ENCODE measurements around the gene DNMT1. TPM values are rescaled to one million over a fixed set of nuclear protein-coding genes. Genes with fewer than 3 reads are reported as not detected.

DNMT1 gene
- total and polyA plus RNA-seq, 4 donors: 7.1 to 89.0 (median 46.2) TPM

DNA sequence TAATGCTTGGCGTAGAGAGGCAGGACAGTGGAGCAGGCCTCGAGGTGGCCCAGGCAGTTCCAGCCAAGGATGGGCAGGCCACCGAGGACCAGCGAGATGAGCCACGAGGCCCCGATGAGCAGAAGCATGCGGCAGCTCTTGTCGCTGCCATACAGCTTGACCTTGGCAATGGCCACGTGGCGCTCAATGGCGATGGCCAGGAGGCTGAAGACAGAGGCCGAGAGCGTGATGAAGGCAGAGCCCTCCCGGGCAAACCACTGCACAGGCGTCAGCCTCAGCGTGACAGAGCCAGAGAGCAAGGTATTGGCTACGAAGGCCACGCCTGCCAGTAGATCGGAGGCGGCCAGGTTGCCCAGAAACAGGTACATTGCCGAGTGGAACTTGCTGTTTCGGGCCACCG lies 29.6 kb upstream of the DNMT1 start:
- no peak for ATAC-seq (ENCODE audit: low FRiP score)
- peak in 1 of 2 donors; percentile 77 for DNase-seq
- Histone ChIP-seq H3K4me1 (ENCODE audit: control insufficient read depth in 1 of 2, insufficient read depth in 2 of 2, low read length in 2 of 2) (no peaks in the 10 kb centered on the region), H3K9me3 (ENCODE audit: control insufficient read depth, low read length) (no peaks in the 10 kb centered on the region), H3K36me3 (ENCODE audit: control insufficient read depth in 1 of 2, insufficient read depth in 2 of 2, low read length in 1 of 2) (no peaks in the 10 kb centered on the region), H3K27me3 (ENCODE audit: control insufficient read depth in 1 of 2, insufficient read depth in 2 of 2, low read length in 1 of 2) (no peaks in the 10 kb centered on the region), H3K4me3 (ENCODE audit: low read length in 2 of 2) (no peak overlapping the region), H3K27ac (ENCODE audit: low read depth in 1 of 2, low read length in 2 of 2) (no peak overlapping the region)
- WGBS, 2 donors: 96 to 98% methylated on average over 23 of the region's 23 CpGs
- intact Hi-C loops (cut with DNase I): no loop called here

DNA sequence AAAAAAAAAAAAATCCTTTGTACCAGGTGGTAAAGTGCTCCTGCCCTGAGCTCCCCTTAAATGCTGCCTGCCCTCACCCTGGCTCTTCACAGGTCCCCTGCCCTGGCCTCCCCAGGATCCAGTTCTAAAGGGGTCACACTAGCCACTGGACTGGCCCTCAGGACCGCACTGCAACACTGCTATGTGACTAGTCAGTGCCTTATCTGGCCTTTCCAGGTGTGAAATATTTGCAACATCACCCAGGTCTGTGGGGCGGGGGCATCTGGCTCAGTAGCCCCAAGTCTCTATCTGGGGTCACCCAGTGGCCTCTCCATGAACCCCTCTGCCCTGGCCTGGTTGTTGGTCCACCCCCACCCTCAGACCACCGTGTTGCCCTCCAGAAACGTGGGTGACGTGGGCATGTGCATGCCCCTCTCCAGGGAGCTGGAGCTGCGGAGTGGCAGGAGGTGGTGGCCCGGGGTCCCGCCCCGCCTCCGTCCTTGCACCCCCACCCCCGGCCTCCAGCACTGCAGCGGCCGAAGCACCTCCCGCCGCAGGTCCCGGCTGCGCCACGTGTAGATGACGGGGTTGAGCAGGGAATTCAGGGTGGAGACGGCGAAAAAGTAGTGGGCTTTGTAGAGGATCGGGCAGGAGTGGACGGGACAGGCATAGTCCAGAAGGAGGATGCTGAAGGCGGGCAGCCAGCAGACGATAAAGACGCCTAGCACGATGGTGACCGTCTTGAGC lies 28.9 kb upstream of the DNMT1 start:
- H3K36me3 ChIP-seq (ENCODE audit: control insufficient read depth in 1 of 2, insufficient read depth in 2 of 2, low read length in 1 of 2): no peaks in the 10 kb centered on the region
- H3K27me3 ChIP-seq (ENCODE audit: control insufficient read depth in 1 of 2, insufficient read depth in 2 of 2, low read length in 1 of 2): no peaks in the 10 kb centered on the region
- ATAC-seq (ENCODE audit: low FRiP score): no peak
- H3K9me3 ChIP-seq (ENCODE audit: control insufficient read depth, low read length): no peaks in the 10 kb centered on the region
- no peak for DNase-seq
- H3K27ac ChIP-seq (ENCODE audit: low read depth in 1 of 2, low read length in 2 of 2): no peak overlapping the region
- no peaks in the 10 kb centered on the region for H3K4me1 ChIP-seq (ENCODE audit: control insufficient read depth in 1 of 2, insufficient read depth in 2 of 2, low read length in 2 of 2)
- H3K4me3 ChIP-seq (ENCODE audit: low read length in 2 of 2): no peak overlapping the region
- WGBS, 2 donors: 95% methylated on average over 28 of the region's 28 CpGs
- intact Hi-C loops (cut with DNase I): no loop called here

DNA sequence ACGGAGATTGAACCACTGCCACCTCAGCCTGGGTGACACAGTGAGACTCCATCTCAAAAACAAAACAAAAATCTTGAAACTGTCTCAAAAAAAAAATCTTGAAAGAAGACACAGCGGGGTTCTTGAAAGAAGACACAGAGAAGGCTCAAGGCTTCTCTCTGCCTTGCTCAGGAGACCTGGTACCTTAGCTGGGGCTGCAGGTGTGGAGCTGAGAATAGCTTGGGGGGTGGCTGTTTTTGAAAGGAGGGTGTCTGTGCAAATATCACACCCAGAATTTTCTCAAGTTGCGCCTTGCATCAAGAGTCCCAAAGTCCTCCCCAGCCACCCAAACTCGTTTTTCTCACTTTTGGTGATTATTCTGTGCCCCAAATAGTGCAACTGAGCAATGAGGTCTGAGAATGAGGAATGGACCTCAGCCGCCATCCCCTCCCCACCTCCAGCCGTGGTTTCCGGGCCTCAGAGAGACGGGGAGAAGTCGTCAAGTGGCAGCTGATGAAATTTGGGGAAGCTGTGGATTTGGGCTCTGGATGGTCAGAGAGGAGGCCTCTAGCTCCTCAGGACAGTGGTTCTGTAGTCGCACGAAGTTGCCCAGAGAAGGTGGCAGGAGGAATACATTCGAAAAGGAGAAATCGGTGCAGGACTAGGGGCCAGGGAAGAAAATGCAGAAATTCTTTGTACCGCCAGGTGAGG lies 27.6 kb upstream of the DNMT1 start:
- peak in 1 of 2 donors; percentile 59 for DNase-seq
- no peaks in the 10 kb centered on the region for H3K27me3 ChIP-seq (ENCODE audit: control insufficient read depth in 1 of 2, insufficient read depth in 2 of 2, low read length in 1 of 2)
- no peak overlapping the region for H3K27ac ChIP-seq (ENCODE audit: low read depth in 1 of 2, low read length in 2 of 2)
- H3K4me3 ChIP-seq (ENCODE audit: low read length in 2 of 2): no peak overlapping the region
- no peaks in the 10 kb centered on the region for H3K9me3 ChIP-seq (ENCODE audit: control insufficient read depth, low read length)
- WGBS, 2 donors: 87 to 91% methylated on average over 14 of the region's 14 CpGs
- no peaks in the 10 kb centered on the region for H3K4me1 ChIP-seq (ENCODE audit: control insufficient read depth in 1 of 2, insufficient read depth in 2 of 2, low read length in 2 of 2)
- no peaks in the 10 kb centered on the region for H3K36me3 ChIP-seq (ENCODE audit: control insufficient read depth in 1 of 2, insufficient read depth in 2 of 2, low read length in 1 of 2)
- intact Hi-C loops (cut with DNase I): no loop called here
- no peak for ATAC-seq (ENCODE audit: low FRiP score)

DNA sequence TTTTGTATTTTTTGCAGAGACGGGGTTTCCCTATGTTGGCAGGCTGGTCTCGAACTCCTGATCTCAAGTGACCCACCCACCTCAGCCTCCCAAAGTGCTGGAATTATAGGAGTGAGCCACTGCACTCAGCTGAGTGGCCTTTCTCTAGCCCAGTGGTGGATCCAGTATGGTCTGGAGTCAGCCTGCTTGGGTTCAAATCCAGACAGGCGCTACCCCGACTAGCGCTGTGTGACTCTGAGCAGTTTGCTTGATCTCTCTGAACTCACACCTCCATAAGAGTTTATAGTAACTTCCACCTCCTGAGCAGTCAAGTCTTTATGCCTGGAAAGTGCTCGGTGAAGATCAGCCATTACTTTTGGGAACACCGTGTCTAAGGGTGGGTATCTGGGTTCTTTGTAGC lies 25.9 kb upstream of the DNMT1 start:
- WGBS, 2 donors: 91 to 92% methylated on average over 7 of the region's 7 CpGs
- no peak overlapping the region for H3K27ac ChIP-seq (ENCODE audit: low read depth in 1 of 2, low read length in 2 of 2)
- H3K4me3 ChIP-seq (ENCODE audit: low read length in 2 of 2): no peak overlapping the region
- no peaks in the 10 kb centered on the region for H3K4me1 ChIP-seq (ENCODE audit: control insufficient read depth in 1 of 2, insufficient read depth in 2 of 2, low read length in 2 of 2)
- ATAC-seq (ENCODE audit: low FRiP score): no peak
- no peaks in the 10 kb centered on the region for H3K36me3 ChIP-seq (ENCODE audit: control insufficient read depth in 1 of 2, insufficient read depth in 2 of 2, low read length in 1 of 2)
- intact Hi-C loops (cut with DNase I): no loop called here
- DNase-seq: no peak
- no peaks in the 10 kb centered on the region for H3K27me3 ChIP-seq (ENCODE audit: control insufficient read depth in 1 of 2, insufficient read depth in 2 of 2, low read length in 1 of 2)
- no peaks in the 10 kb centered on the region for H3K9me3 ChIP-seq (ENCODE audit: control insufficient read depth, low read length)

GRCh38 chr19:10219678-10220077 lies 24.9 kb upstream of the DNMT1 start:
- intact Hi-C loops (cut with DNase I): no loop called here
- Histone ChIP-seq H3K4me3 (ENCODE audit: low read length in 2 of 2) (no peak overlapping the region), H3K27ac (ENCODE audit: low read depth in 1 of 2, low read length in 2 of 2) (no peak overlapping the region), H3K36me3 (ENCODE audit: control insufficient read depth in 1 of 2, insufficient read depth in 2 of 2, low read length in 1 of 2) (no peaks in the 10 kb centered on the region), H3K9me3 (ENCODE audit: control insufficient read depth, low read length) (no peaks in the 10 kb centered on the region), H3K4me1 (ENCODE audit: control insufficient read depth in 1 of 2, insufficient read depth in 2 of 2, low read length in 2 of 2) (no peaks in the 10 kb centered on the region), H3K27me3 (ENCODE audit: control insufficient read depth in 1 of 2, insufficient read depth in 2 of 2, low read length in 1 of 2) (no peaks in the 10 kb centered on the region)
- DNase-seq (no peak), ATAC-seq (ENCODE audit: low FRiP score) (no peak)
- WGBS, 2 donors: 25 to 29% methylated on average over 3 of the region's 3 CpGs

- ATAC-seq (ENCODE audit: low FRiP score) (no peak), DNase-seq (no peak)
- Histone ChIP-seq H3K4me3 (ENCODE audit: low read length in 2 of 2) (no peak overlapping the region), H3K9me3 (ENCODE audit: control insufficient read depth, low read length) (no peaks in the 10 kb centered on the region), H3K27ac (ENCODE audit: low read depth in 1 of 2, low read length in 2 of 2) (no peak overlapping the region), H3K36me3 (ENCODE audit: control insufficient read depth in 1 of 2, insufficient read depth in 2 of 2, low read length in 1 of 2) (no peaks in the 10 kb centered on the region), H3K4me1 (ENCODE audit: control insufficient read depth in 1 of 2, insufficient read depth in 2 of 2, low read length in 2 of 2) (no peaks in the 10 kb centered on the region), H3K27me3 (ENCODE audit: control insufficient read depth in 1 of 2, insufficient read depth in 2 of 2, low read length in 1 of 2) (no peaks in the 10 kb centered on the region)
- 90 to 91% methylated on average over 9 of the region's 9 CpGs for WGBS, 2 donors
- intact Hi-C loops (cut with DNase I): no loop called here
Measured at GRCh38 chr19:10217085-10217484, 22.3 kb upstream of the DNMT1 start.

DNA sequence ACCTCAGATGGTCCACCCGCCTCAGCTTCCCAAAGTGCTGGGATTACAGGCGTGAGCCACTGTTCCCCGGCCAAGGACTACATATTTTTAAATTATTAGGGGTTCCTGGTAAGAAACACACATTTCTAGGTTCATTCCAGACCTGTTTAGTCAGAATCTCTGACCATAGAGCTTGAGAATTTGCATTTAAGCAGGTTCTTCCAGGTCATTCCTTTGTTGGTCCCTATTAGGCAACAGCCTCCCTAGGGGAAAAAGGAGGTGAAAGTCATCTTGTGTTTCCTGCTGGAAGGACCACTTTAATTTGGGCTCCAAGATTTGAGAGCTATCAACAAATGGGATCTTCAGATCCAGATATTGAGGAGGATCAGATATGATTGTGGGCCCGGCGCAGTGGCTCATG lies 20.0 kb upstream of the DNMT1 start:
- ATAC-seq (ENCODE audit: low FRiP score) (no peak), DNase-seq (no peak)
- no peak overlapping the region for H3K4me3 ChIP-seq (ENCODE audit: low read length in 2 of 2)
- H3K36me3 ChIP-seq (ENCODE audit: control insufficient read depth in 1 of 2, insufficient read depth in 2 of 2, low read length in 1 of 2): no peaks in the 10 kb centered on the region
- no peak overlapping the region for H3K27ac ChIP-seq (ENCODE audit: low read depth in 1 of 2, low read length in 2 of 2)
- WGBS, 2 donors: 87 to 89% methylated on average over 5 of the region's 5 CpGs
- no peaks in the 10 kb centered on the region for H3K27me3 ChIP-seq (ENCODE audit: control insufficient read depth in 1 of 2, insufficient read depth in 2 of 2, low read length in 1 of 2)
- H3K9me3 ChIP-seq (ENCODE audit: control insufficient read depth, low read length): no peaks in the 10 kb centered on the region
- intact Hi-C loops (cut with DNase I): no loop called here
- H3K4me1 ChIP-seq (ENCODE audit: control insufficient read depth in 1 of 2, insufficient read depth in 2 of 2, low read length in 2 of 2): no peaks in the 10 kb centered on the region

DNA sequence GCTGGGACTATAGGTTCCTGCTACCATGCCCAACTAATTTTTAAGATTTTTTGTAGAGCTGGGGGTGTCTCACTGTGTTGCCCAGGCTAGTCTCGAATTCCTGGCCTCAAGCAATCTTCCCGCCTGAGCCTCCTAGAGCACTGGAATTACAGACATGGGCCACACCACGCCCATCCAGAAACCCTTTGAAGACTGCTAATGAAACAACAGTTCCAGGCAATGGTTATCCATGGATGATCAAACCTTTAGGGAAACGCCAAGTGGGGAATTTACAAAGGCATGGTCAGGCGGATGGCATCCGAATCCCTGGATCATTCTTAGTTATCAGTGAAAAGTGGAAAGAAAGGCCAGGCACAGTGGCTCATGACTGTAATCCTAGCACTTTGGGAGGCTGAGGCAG lies 16.9 kb upstream of the DNMT1 start:
- ATAC-seq (ENCODE audit: low FRiP score) (no peak), DNase-seq (no peak)
- no peak overlapping the region for H3K4me3 ChIP-seq (ENCODE audit: low read length in 2 of 2)
- 90 to 93% methylated on average over 6 of the region's 6 CpGs for WGBS, 2 donors
- no peaks in the 10 kb centered on the region for H3K4me1 ChIP-seq (ENCODE audit: control insufficient read depth in 1 of 2, insufficient read depth in 2 of 2, low read length in 2 of 2)
- intact Hi-C loops (cut with DNase I): no loop called here
- no peaks in the 10 kb centered on the region for H3K27me3 ChIP-seq (ENCODE audit: control insufficient read depth in 1 of 2, insufficient read depth in 2 of 2, low read length in 1 of 2)
- H3K9me3 ChIP-seq (ENCODE audit: control insufficient read depth, low read length): peaks cover 2% of the 10 kb centered on the region
- no peak overlapping the region for H3K27ac ChIP-seq (ENCODE audit: low read depth in 1 of 2, low read length in 2 of 2)
- no peaks in the 10 kb centered on the region for H3K36me3 ChIP-seq (ENCODE audit: control insufficient read depth in 1 of 2, insufficient read depth in 2 of 2, low read length in 1 of 2)

DNA sequence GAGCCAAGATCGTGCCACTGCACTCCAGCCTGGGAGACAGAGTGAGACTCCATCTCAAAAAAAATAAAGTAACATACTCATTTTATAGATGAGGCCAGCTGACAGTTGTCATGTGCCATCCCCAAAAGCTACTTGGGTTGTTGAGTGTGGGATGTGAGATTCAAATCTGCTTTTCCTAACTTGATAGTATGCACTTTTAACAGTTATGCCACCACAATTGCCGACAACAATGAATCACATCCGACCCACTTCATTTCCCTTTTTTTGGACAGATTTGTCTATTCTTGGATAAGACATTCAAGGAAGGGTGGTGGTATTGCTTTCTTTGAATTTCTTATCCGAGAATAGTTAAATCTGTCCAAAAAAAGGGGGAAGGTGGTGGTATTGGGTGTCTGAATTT lies 16.3 kb upstream of the DNMT1 start:
- WGBS, 2 donors: 88 to 91% methylated on average over 4 of the region's 4 CpGs
- Histone ChIP-seq H3K36me3 (ENCODE audit: control insufficient read depth in 1 of 2, insufficient read depth in 2 of 2, low read length in 1 of 2) (no peaks in the 10 kb centered on the region), H3K4me1 (ENCODE audit: control insufficient read depth in 1 of 2, insufficient read depth in 2 of 2, low read length in 2 of 2) (no peaks in the 10 kb centered on the region), H3K27me3 (ENCODE audit: control insufficient read depth in 1 of 2, insufficient read depth in 2 of 2, low read length in 1 of 2) (no peaks in the 10 kb centered on the region), H3K4me3 (ENCODE audit: low read length in 2 of 2) (no peak overlapping the region), H3K9me3 (ENCODE audit: control insufficient read depth, low read length) (peaks cover 2% of the 10 kb centered on the region), H3K27ac (ENCODE audit: low read depth in 1 of 2, low read length in 2 of 2) (no peak overlapping the region)
- ATAC-seq (ENCODE audit: low FRiP score) (no peak), DNase-seq (no peak)
- intact Hi-C loops (cut with DNase I): no loop called here

Data from aorta (tissue), 5 donors.